ENCODE results near the gene KRTAP16-1.
"Not testable (repeated sequence)": the region's sequence is repeated elsewhere in the genome, so short reads cannot be mapped to it uniquely, and the experiment has no call there.

GRCh38 chr17:41346421-41346820 is 37.3 kb upstream of the KRTAP16-1 start:
- TF ChIP-seq CTCF, POLR2AphosphoS5, POLR2A (IDR thresholded peaks at IDR 0.05): not testable (repeated sequence)
